Globus pallidus (tissue), 1 donor: Measurements from ENCODE around the gene PMM1.
"Not testable (repeated sequence)": the region's sequence is repeated elsewhere in the genome, so short reads cannot be mapped to it uniquely, and the experiment has no call there.

Experiments used
- DNase-seq: peaks from one replicate; pipeline ENCODE4 v3.0.0-alpha.2; 2015; ENCODE audit warnings: low spot score

The PMM1 gene

GRCh38 chr22:41563051-41563711 is 26.5 kb downstream of the PMM1 start:
- no peak for DNase-seq

DNA sequence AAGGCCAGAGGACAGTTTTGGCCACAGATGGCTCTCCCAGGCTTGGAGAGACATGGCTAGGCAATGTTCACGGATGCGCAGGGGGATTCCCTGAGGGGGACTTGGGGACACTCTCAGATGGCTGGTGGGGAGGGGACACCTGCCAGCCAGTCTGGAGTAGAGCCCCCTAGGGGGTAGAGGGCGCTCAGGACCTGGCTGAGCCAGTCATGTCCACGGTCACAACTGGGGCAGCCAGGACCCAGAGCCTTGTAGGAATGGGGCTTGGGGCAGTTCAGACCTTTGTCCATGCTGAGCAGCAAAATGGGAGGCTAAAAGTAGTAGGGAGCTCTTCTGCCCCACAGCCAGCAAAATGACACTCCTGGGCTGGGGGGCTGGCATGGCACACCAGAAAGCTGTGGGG is 27.2 kb downstream of the PMM1 start:
- no peak for DNase-seq

- DNase-seq = no peak
These were observed 27.9 kb downstream of the PMM1 start for GRCh38 chr22:41561788-41562187.

GRCh38 chr22:41561335-41561734 is 28.3 kb downstream of the PMM1 start:
- no peak for DNase-seq

- DNase-seq = no peak
These were observed 29.6 kb downstream of the PMM1 start for GRCh38 chr22:41560095-41560471.

DNA sequence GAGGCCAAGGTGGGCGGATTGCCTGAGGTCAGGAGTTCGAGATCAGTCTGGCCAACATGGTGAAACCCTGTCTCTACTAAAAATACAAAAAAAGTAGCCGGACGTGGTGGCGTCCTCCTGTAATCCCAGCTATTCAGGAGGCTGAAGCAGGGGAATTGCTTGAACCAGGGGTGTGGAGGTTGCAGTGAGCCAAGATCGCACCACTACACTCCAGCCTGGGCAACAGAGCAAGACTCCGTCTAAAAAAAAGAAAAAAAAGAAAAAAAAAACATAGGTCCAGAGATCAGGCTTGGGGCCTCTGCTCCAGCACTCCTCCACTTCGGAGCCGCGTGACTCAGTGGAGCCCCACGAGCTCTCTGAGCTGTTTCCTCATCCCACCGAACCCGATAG is 31.4 kb downstream of the PMM1 start:
- not testable (repeated sequence) for DNase-seq

DNA sequence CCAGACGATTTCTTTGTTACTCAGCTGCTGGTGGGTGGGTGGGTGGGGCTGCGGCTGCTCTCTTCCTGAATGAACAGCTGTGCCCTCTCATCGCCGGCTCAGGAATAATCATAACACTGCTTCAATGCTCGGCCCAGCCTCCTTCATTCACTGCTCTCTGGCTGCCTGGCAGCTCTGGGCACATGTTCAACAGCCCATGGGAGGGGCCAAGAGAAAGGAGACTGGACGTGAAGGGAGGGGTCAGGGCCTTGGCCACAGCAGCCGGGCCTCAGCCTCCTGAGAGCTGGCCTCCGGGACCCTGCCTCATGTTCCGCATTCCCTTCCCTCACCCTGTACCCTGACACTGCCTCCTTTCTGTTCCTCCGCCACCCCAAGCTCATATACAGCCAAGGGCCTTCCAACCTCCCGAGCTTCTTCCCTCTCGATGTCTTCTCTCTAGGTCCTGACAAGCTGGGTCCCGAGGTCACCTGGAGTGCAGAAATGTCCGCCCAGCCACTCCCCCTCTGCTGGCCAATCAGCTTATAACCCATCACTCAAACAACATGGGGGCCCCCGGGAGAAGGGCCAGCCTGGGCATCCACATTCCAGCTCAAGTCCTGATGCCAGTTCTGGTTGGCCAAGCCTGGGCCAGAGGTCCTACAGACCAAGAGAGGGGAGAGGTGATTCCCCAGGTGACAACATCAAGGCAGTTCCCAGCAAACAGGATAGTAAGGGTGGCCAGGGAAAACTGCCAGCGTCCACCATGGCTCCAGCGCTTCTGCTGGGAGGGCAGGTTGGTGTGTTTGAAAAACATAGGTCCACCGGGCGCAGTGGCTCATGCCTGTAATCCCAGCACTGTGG is 32.0 kb downstream of the PMM1 start:
- DNase-seq = peak; percentile 62

GRCh38 chr22:41556561-41556960 is 33.1 kb downstream of the PMM1 start:
- DNase-seq = no peak

DNA sequence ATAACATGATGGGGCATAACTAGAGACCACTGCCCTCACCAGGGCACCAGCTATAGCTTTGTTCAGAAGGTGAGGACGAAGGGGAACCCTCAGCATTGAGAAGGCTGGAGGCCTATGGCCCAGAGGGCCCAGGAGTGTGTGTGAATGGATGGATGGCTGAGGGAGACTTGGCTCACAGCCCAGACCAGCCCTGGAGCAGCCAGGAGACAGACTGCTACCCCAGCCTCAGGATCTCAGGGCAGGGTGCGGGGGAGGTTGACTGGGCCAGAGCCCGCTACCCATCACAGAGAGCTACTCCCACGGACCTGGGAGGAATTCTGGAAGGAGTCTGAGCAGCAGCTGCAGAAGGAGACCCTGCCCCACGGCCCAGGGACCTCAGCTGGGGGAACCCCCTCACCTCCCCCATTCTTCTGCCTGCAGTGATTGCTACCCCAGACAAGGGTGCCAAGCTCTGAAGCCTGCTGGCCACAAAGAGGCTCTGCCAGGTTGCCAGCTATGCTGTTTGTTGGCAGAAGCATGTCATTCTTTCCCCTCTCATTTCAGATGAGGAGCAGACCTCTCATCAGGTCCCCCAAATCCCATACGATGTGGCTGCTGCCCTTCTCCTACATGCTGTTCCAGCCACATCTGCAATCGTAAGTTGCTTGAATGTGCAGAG is 34.2 kb downstream of the PMM1 start:
- no peak for DNase-seq

DNA sequence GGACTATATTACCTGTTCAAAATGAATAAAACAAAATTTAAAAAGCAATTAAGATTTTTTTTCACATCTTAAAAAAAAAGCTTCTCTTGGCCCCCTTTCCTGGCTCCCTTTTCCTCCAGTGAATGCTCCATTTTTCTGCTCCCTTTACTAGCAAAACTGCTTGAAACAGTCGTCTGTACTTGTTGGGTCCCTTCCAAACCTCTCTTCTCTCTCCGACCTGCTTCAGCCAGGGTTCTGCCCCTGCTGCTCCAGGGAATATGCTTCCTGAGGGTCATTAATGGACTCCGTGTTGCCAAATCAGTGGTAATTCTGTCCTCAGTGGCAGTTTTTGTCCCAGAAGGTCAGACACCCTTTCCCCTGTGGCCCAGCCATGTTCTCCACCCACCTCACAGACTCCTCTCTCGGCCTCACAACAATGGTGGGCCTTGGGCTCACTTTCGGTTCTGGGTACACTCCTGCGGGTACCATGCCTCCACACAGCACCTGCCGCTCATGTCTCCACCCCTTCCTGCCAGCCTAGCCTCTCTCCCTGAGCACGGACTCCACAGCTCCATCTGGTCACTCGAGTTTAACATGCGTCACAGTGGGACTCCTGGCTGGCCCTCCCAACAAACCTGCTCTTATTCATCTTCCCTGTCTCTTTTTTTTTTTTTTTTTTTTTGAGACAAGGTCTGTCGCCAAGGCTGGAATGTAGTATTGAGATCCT is 37.6 kb downstream of the PMM1 start:
- no peak for DNase-seq

- no peak for DNase-seq
These were observed 38.6 kb downstream of the PMM1 start for GRCh38 chr22:41550952-41551491.

- DNase-seq = no peak
These were observed 40.8 kb downstream of the PMM1 start for GRCh38 chr22:41548830-41549211.

DNA sequence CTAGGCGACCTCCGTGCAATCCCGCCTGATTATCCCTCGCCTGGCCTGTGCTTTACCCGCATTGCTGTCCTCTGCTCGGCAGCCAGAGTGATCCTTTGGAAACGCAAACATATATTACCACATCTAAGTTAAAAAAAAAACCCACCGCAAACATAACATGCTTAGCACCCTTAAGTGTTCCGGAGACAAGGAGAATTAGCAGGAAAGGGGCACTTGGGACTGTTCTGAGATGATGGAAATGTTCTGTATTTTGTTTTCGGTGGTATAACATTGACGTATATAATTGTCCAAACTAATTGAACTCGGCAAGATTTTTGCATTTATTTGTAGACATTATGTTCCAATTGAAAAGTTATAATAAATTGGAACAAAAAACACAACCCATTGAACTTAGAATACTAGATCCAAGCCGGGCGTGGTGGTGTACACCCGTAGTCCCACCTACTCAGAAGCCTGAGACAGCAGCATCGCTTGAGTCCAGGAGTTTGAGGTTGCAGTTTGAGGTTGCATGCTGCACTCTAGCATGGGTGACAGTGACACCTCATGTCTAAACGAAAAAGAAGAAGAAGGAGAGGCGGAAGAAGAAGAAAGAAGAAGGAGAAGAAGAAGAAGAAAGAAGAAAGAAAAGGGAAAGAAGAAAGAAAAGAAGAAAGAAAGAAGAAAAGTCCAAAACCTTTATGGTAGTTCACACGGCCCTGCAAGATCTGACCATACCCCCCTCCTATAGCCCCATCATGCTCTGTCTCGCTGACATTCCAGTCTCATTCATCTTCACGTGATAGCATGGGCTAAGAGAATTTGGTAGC is 44.8 kb downstream of the PMM1 start:
- no peak for DNase-seq

- DNase-seq = peak; percentile 98
These were observed 45.6 kb downstream of the PMM1 start, which contains the start of gene POLR3H for GRCh38 chr22:41543854-41544670. POLR3H (minus strand) TSS chr22:41544470; CDS start chr22:41544101, 369 bp downstream.

GRCh38 chr22:41542224-41542623 is 47.4 kb downstream of the PMM1 start:
- no peak for DNase-seq

DNA sequence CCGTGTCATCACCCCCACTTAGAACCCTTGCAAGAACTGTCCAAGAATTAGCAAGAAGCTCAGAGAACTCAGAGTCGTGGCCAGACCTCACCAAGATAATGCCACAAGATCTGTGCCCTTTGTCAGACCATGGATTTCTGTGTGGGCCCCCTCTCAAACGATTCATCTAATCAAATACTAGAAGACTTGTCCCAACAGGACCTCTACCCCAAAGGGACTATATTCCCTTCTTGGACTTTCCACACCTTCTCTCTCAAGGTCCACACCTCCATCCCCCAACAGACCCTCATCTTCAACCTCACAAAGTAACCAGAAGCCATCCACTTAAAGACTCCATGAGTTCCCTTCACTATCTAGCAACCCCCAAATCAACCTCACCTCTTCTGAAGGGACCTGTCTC is 48.2 kb downstream of the PMM1 start:
- no peak for DNase-seq

GRCh38 chr22:41540365-41540764 is 49.3 kb downstream of the PMM1 start:
- no peak for DNase-seq

DNA sequence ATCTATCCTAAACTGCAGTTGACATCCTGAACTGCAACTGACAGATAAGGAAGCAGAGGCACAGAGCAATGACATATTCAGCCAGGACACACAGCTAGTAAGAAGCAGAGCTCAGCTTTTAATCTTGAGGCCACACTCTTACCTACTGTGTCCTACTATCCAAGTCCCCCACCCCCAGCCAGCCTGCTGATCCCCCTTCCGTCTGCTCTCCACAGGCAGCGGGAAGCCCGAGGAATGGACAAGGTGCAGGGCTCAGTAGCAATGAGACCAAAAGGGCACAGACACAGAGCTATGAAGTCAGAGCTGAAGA is 49.7 kb downstream of the PMM1 start:
- DNase-seq = no peak

GRCh38 chr22:41539146-41540005 is 50.3 kb downstream of the PMM1 start:
- DNase-seq = no peak

DNA sequence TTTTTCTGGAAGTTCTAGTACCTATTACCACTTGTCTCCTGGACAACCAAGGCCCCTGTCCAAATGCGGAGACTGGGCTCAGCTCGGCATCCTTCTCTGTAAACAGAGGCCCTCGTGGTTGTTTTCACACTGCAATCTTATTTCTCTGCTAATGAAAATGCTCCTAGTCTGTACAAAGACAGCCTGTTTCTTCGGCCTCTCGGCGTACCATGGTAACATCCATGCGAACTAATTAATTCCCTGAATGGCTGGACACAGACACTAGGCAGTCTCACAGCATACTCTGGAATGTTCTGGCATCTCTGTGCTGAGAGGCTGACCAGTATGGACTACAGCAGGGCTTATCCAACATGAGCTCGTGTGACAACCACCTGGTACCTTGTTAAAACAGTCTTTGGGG is 51.1 kb downstream of the PMM1 start:
- peak; percentile 83 for DNase-seq
